EL (cell line): Measurements from ENCODE around the gene SLC35F4.
"Not testable (repeated sequence)": the region's sequence is repeated elsewhere in the genome, so short reads cannot be mapped to it uniquely, and the experiment has no call there.

ENCODE experiments used
- DNase-seq: peaks from one replicate; pipeline ENCODE4 v3.0.0-alpha.2; 2016

The SLC35F4 gene

GRCh38 chr14:57714487-57714931, 151.4 kb downstream of the SLC35F4 start:
- no peak for DNase-seq

- DNase-seq: no peak
These were observed 153.2 kb downstream of the SLC35F4 start for GRCh38 chr14:57712698-57713097.

- no peak for DNase-seq
These were observed 153.8 kb downstream of the SLC35F4 start for GRCh38 chr14:57712102-57712501.

GRCh38 chr14:57709909-57710308, 156.0 kb downstream of the SLC35F4 start:
- DNase-seq: no peak

- DNase-seq: not testable (repeated sequence)
These were observed 156.8 kb downstream of the SLC35F4 start for GRCh38 chr14:57709086-57709485.

- no peak for DNase-seq
These were observed 158.7 kb downstream of the SLC35F4 start for GRCh38 chr14:57707219-57707618.

GRCh38 chr14:57704763-57705162, 161.1 kb downstream of the SLC35F4 start:
- DNase-seq: no peak

- no peak for DNase-seq
These were observed 165.9 kb downstream of the SLC35F4 start for GRCh38 chr14:57699947-57700346.

- DNase-seq: peak; percentile 39
These were observed 173.2 kb downstream of the SLC35F4 start for GRCh38 chr14:57692671-57693070.

- no peak for DNase-seq
These were observed 178.5 kb downstream of the SLC35F4 start for GRCh38 chr14:57687416-57687815.

GRCh38 chr14:57686304-57686703, 179.6 kb downstream of the SLC35F4 start:
- DNase-seq: no peak

- no peak for DNase-seq
These were observed 194.9 kb downstream of the SLC35F4 start for GRCh38 chr14:57671021-57671420.

- DNase-seq: no peak
These were observed 205.7 kb downstream of the SLC35F4 start for GRCh38 chr14:57660208-57660607.

GRCh38 chr14:57659052-57659451, 206.8 kb downstream of the SLC35F4 start:
- no peak for DNase-seq

- DNase-seq: no peak
These were observed 208.4 kb downstream of the SLC35F4 start for GRCh38 chr14:57657487-57657886.

GRCh38 chr14:57656853-57657252, 209.0 kb downstream of the SLC35F4 start:
- DNase-seq: no peak

- DNase-seq: no peak
These were observed 213.1 kb downstream of the SLC35F4 start for GRCh38 chr14:57652769-57653168.

GRCh38 chr14:57641776-57642175, 224.1 kb downstream of the SLC35F4 start:
- DNase-seq: no peak

- no peak for DNase-seq
These were observed 225.9 kb downstream of the SLC35F4 start for GRCh38 chr14:57640036-57640435.

- DNase-seq: no peak
These were observed 228.0 kb downstream of the SLC35F4 start for GRCh38 chr14:57637901-57638300.

GRCh38 chr14:57634335-57634734, 231.6 kb downstream of the SLC35F4 start:
- no peak for DNase-seq

GRCh38 chr14:57632649-57633048, 233.2 kb downstream of the SLC35F4 start:
- DNase-seq: no peak

- no peak for DNase-seq
These were observed 248.4 kb downstream of the SLC35F4 start for GRCh38 chr14:57617510-57617909.

- DNase-seq: no peak
These were observed 252.9 kb downstream of the SLC35F4 start for GRCh38 chr14:57612946-57613345.

GRCh38 chr14:57611555-57612075, 254.3 kb downstream of the SLC35F4 start:
- DNase-seq: no peak

- no peak for DNase-seq
These were observed 255.3 kb downstream of the SLC35F4 start for GRCh38 chr14:57610631-57611030.
